22Rv1 (cell line): Measurements from ENCODE around the gene PLA2R1.

Source experiments
- H3K27ac ChIP-seq: fragments of 450-650 bp; 2 replicates; pipeline ENCODE4 v1.5.1; 2017
- CTCF ChIP-seq: fragments of 450-650 bp; IDR thresholded peaks from 2 replicates; pipeline ENCODE4 v1.5.1; 2017; ENCODE audit warnings: mild to moderate bottlenecking
- ZFX ChIP-seq: fragments of 450-650 bp; IDR thresholded peaks from 2 replicates; pipeline ENCODE4 v1.6.1; 2017; ENCODE audit warnings: antibody characterized with exemption, borderline replicate concordance

The PLA2R1 gene

GRCh38 chr2:159995038-159995437 is 67.4 kb downstream of the PLA2R1 start:
- TF ChIP-seq CTCF = no peak
- no peak overlapping the region for H3K27ac ChIP-seq

GRCh38 chr2:159989249-159989648 is 73.2 kb downstream of the PLA2R1 start:
- H3K27ac ChIP-seq = no peak overlapping the region
- TF ChIP-seq CTCF (no peak), ZFX (no peak)

- TF ChIP-seq ZFX (no peak), CTCF (no peak)
- H3K27ac ChIP-seq = no peak overlapping the region
Observed at GRCh38 chr2:159988412-159988970, 73.9 kb downstream of the PLA2R1 start.

GRCh38 chr2:159987181-159987580 is 75.2 kb downstream of the PLA2R1 start:
- H3K27ac ChIP-seq = no peak overlapping the region
- TF ChIP-seq ZFX (no peak), CTCF (no peak)

- no peak overlapping the region for H3K27ac ChIP-seq
- no peak for TF ChIP-seq CTCF
- TF ChIP-seq ZFX = no peak
Observed at GRCh38 chr2:159985656-159986055, 76.8 kb downstream of the PLA2R1 start.

- H3K27ac ChIP-seq = no peak overlapping the region
- TF ChIP-seq CTCF = no peak
- no peak for TF ChIP-seq ZFX
Observed at GRCh38 chr2:159984034-159984433, 78.4 kb downstream of the PLA2R1 start.

GRCh38 chr2:159982842-159983785 is 79.3 kb downstream of the PLA2R1 start:
- no peak overlapping the region for H3K27ac ChIP-seq
- TF ChIP-seq CTCF (no peak), ZFX (no peak)
